Activated naive CD8-positive, alpha-beta T cell treated with anti-CD3 and anti-CD28 coated beads, Interleukin-2, amount 10 ng/mL, durations not matched to agents 7 days and 5 days (primary cell): Measurements from ENCODE around the gene DAPK3. TPM values are rescaled to one million over a fixed set of nuclear protein-coding genes. Genes with fewer than 3 reads are reported as not detected.

Experiments used
- ATAC-seq: fragments of 150-1000 bp; cut with Tn5 transposase; one replicate; pipeline ENCODE4 v1.10.0; 2021; ENCODE audit warnings: low read depth, moderate library complexity
- POLR2A ChIA-PET: fragments of 350-600 bp; sonication (Branson Sonifier 250); formaldehyde crosslinking; loops from one replicate; lab custom pipeline; 2021; ENCODE audit warnings: antibody characterized with exemption; lab: Charles Lee
- DNase-seq: peaks from one replicate; pipeline ENCODE4 v3.0.0; 2021
- H3K27ac Mint-ChIP-seq: one replicate; pipeline ENCODE4 v1.8.0; 2022; ENCODE audit warnings: mild to moderate bottlenecking, mixed read lengths
- H3K27me3 Mint-ChIP-seq: one replicate; pipeline ENCODE4 v1.8.0; 2022; ENCODE audit warnings: mild to moderate bottlenecking, moderate library complexity, mixed read lengths
- H3K36me3 Mint-ChIP-seq: one replicate; pipeline ENCODE4 v1.8.0; 2021; ENCODE audit warnings: mild to moderate bottlenecking, mixed read lengths
- H3K4me1 Mint-ChIP-seq: one replicate; pipeline ENCODE4 v1.8.0; 2021; ENCODE audit warnings: mixed read lengths
- H3K4me3 Mint-ChIP-seq: one replicate; pipeline ENCODE4 v1.8.0; 2022; ENCODE audit warnings: mild to moderate bottlenecking, moderate library complexity, mixed read lengths
- H3K9me3 Mint-ChIP-seq: one replicate; pipeline ENCODE4 v1.8.0; 2021; ENCODE audit warnings: mixed read lengths
- total RNA-seq, 2 experiments: library from RNA; stranded (reverse); gene quantifications; one replicate each; pipeline ENCODE4 v1.2.3, GENCODE V29; 2021

DAPK3 gene
- total RNA-seq, result 10 to 100 TPM; 44.8 to 49.8 TPM

DNA sequence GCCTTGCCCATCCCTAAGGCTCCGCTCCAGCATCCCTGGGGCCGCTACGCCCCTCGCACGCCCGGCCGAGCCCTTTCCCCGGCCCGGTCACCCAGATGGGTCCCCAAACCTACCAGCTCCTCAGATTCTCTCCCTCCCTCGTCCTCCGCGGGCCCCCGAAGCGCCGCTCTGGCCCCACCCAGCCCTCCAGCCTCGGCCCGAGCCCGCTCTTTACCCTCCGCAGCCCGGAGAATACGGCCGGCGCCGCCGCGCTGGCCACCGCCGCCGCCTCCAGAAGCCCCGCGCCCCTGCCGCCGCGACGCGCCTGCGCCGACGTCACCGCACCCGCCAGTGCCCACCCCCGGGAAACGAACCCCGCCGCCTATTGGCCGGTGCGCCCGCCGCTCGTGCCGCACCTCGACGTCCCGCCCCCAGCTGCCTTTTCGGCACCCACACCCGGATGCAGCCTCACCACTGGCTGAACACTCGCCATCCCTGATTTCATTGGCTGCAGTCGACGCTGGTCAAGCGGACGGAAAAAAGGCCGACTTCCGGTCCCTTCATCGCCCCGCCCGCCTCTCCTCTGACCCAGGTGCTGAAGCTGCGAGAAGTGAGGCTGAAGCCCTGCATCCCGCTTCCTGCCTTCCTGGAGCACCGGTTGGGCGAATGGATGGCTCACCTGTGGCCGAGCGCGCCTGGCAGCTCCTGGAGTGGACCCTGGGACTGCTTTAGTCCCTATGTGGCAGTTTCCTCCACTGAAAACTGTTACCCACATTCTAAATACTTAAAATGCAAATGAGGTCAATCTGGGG lies at the start of gene DAPK3:
Gene DAPK3 (minus strand): TSS at position 292 of the 791 bp plus-strand sequence. CDS start 1,364 bp downstream, outside the sequence.
- ATAC-seq (peak; percentile 94), DNase-seq (peak; percentile 94)
- Mint-ChIP-seq H3K4me3 (peak within 1 kb of the TSS; percentile 89), H3K9me3 (no peaks in the 10 kb centered on the region), H3K4me1 (peaks cover 15% of the 10 kb centered on the region), H3K36me3 (peaks cover 9% of the 10 kb centered on the region), H3K27me3 (no peaks in the 10 kb centered on the region), H3K27ac (peak within 1 kb of the TSS; percentile 82)
- POLR2A ChIA-PET, result interaction anchor here (0.6 to 2.2 kb wide), 8 partner anchors 11 to 417 kb away, joined by 3 to 34 read pairs (median 5); partner anchors contain the start of gene EEF2

DNA sequence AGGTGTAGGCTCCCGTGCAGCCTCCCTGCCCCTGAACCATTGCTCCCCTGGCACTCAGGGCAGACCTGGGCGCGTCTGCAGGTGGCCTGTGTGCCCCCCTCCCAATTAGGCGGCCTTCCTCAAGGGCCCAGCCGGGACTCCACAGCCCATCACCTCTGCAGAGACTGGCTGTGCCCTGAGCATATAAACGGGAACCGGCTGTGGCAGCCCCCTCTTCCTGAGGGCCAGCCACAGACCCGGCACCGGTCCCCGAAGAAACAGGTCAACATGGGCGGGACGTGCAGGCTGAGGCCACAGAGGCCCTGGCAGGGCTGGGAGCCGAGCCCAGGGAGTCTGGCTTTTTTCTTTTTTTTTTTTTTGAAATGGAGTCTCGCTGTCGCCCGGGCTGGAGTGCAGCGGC lies 48.7 kb upstream of the DAPK3 start:
- POLR2A ChIA-PET, result no interaction called here
- H3K4me3 Mint-ChIP-seq, result no peak overlapping the region
- no peak overlapping the region for H3K27ac Mint-ChIP-seq
- ATAC-seq (no peak), DNase-seq (no peak)
- H3K36me3 Mint-ChIP-seq, result peaks cover 8% of the 10 kb centered on the region
- no peaks in the 10 kb centered on the region for H3K4me1 Mint-ChIP-seq
- no peaks in the 10 kb centered on the region for H3K27me3 Mint-ChIP-seq
- peaks cover 3% of the 10 kb centered on the region for H3K9me3 Mint-ChIP-seq

DNA sequence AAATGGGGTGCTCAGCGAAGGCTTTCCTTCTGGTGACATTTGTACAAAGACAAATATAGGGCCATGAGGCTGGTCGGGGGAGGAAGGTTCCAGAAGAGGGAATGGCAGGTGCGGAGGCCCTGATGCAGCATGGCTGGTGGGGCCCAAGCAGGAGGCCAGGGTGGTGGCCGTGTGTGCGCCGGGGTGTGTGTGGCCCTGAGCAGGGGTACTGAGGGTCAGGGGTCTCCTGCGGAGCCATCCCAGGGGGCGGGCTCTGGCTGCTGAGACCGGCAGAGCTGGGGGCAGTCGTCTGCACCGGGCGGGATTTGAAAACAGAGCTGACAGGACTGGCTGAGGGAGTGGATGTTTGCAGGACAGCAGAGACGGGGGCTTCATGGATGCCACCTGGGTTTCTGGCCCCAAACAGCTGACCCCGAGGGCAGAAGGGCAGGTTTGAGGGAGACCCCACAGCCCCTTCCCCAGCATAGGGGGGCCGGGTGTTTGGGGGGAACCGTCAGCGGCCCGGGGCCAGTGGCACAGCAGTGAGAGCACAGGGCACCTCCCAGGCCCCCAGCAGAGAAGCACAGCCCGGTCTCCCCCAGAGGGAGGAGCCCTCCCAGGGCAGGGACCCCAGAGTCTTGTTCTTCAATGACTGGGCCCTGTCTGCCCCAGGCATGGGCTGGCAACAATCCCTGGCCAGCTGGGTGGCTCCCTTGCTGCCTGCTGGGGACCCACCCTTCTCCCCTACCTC lies 48.0 kb upstream of the DAPK3 start:
- Mint-ChIP-seq H3K27ac (no peak overlapping the region), H3K4me1 (no peaks in the 10 kb centered on the region), H3K36me3 (peaks cover 4% of the 10 kb centered on the region), H3K27me3 (no peaks in the 10 kb centered on the region), H3K9me3 (peaks cover 3% of the 10 kb centered on the region), H3K4me3 (no peak overlapping the region)
- no peak for DNase-seq
- ATAC-seq, result no peak
- POLR2A ChIA-PET, result no interaction called here

DNA sequence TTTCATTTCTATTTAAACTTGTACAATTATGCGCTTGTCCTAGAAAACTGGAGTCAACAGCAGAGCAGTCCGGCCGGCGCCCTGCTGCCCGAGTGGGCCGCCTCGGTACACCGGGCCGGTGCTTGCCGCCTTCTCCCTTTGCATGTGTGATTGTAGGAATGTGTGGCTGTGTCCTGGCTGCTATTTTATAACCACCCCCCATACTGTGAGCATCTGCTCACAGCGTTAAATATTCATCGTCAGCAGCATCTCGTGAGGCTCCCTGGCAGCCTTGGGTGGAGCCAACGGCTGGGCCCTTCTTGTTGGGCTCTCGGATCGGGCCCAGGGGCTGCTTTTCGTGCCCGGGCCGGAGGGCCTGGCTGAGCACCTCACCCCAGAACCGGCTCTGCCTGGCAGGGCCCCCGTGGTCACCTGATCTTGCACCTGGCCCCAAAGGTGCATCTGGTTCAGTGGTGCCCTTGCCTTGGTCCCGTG lies 47.3 kb upstream of the DAPK3 start:
- ATAC-seq (no peak), DNase-seq (no peak)
- Mint-ChIP-seq H3K27ac (no peak overlapping the region), H3K27me3 (no peaks in the 10 kb centered on the region), H3K4me3 (no peak overlapping the region), H3K9me3 (peaks cover 3% of the 10 kb centered on the region), H3K36me3 (peaks cover 4% of the 10 kb centered on the region), H3K4me1 (no peaks in the 10 kb centered on the region)
- POLR2A ChIA-PET, result no interaction called here

DNA sequence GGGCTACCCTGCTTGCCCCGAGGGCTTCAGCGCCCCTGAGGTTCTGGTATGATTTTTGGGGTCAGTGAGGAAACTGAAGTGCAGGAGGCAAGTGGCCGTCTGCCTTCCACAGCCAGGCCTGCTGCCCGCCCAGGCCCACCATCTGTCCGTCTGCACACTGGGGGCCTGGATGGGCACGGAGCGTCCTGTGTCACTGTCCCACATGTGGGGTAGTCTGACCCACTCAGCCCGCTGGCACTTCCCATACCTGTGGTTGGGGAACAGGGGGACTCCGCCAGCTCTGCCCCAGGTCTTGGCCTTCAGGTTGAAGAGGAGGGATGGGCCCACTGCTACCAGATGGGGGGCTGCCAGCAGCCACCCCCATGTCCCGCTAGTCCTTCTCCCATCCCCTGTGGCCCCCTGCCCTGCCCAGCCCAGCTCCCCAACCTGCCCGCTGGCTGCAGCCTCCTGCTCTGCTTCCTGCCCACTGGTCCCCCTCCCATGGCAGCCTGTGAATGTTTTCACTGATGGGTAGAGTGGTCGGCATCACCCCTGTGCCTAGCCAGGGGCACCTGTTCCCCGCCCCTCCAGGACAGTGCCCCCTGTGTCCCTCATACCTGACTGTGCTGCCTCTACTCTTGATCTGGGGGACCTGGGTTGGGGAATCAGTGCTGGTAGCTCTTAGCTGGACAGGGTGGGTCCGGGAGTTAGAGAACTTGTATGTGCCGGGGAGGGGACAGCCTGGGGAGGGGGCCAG lies 46.2 kb upstream of the DAPK3 start:
- peaks cover 2% of the 10 kb centered on the region for H3K9me3 Mint-ChIP-seq
- POLR2A ChIA-PET, result no interaction called here
- no peak for ATAC-seq
- H3K27me3 Mint-ChIP-seq, result no peaks in the 10 kb centered on the region
- H3K4me1 Mint-ChIP-seq, result no peaks in the 10 kb centered on the region
- peaks cover 3% of the 10 kb centered on the region for H3K36me3 Mint-ChIP-seq
- no peak overlapping the region for H3K27ac Mint-ChIP-seq
- no peak overlapping the region for H3K4me3 Mint-ChIP-seq
- no peak for DNase-seq

DNA sequence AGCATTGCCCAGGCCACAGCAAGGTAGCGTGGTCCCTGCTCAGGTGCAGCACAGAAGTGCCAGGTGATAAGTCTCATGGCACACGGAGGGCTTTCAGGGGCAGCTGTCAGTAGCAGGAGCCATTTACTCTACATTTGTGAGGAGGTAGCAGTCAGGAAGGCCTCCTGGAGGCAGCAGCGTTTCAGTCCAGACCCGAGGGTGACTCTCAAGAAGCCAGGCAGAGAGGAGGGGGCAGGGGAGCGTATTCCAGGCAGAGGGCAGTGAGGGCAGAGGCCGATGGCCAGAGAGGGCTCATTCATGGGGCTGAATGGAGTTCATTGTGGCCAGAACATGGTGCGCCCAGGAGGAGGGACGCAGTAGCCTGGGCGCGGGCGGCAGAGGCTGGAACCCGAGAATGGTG lies 45.6 kb upstream of the DAPK3 start:
- ATAC-seq (no peak), DNase-seq (no peak)
- POLR2A ChIA-PET, result no interaction called here
- Mint-ChIP-seq H3K27me3 (no peaks in the 10 kb centered on the region), H3K4me1 (no peaks in the 10 kb centered on the region), H3K27ac (no peak overlapping the region), H3K4me3 (no peak overlapping the region), H3K9me3 (no peaks in the 10 kb centered on the region), H3K36me3 (no peaks in the 10 kb centered on the region)

DNA sequence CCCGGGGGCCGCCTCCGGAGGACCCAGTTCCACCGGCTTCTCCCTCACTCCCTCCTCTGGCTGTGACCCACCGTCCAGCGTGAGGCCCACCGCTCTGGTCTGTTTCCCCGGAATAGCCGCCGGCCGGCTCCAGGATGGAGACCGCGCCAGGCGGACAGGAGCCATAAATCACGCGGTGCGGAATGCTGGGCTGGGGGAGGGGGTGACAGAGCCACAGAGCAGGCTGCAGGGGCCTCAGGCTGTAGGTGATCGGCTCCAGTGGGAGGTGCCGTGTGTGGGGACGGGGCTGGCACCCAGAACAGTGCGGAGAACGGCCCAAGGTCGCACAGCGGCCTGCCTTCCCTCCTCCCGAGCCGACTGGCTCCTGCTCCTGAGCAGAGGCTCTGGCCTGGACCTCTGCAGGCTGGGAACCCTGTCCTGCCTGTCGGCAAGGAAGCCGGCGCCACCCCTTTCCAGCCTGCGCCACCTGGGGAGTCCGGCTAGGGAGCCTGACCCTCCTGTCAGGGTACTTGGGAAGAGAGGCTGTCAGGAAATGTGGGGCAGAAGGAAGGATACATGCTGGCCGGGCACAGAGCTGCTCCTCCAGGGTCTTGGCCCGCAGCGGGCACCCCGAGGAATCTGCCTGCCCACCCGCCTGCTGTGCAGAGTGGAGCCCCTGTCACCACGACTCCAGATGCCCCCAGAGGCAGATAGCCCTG lies 45.0 kb upstream of the DAPK3 start:
- Mint-ChIP-seq H3K36me3 (peaks cover 2% of the 10 kb centered on the region), H3K27ac (no peak overlapping the region), H3K4me1 (no peaks in the 10 kb centered on the region), H3K4me3 (no peak overlapping the region), H3K9me3 (no peaks in the 10 kb centered on the region), H3K27me3 (no peaks in the 10 kb centered on the region)
- no peak for DNase-seq
- POLR2A ChIA-PET, result no interaction called here
- no peak for ATAC-seq

DNA sequence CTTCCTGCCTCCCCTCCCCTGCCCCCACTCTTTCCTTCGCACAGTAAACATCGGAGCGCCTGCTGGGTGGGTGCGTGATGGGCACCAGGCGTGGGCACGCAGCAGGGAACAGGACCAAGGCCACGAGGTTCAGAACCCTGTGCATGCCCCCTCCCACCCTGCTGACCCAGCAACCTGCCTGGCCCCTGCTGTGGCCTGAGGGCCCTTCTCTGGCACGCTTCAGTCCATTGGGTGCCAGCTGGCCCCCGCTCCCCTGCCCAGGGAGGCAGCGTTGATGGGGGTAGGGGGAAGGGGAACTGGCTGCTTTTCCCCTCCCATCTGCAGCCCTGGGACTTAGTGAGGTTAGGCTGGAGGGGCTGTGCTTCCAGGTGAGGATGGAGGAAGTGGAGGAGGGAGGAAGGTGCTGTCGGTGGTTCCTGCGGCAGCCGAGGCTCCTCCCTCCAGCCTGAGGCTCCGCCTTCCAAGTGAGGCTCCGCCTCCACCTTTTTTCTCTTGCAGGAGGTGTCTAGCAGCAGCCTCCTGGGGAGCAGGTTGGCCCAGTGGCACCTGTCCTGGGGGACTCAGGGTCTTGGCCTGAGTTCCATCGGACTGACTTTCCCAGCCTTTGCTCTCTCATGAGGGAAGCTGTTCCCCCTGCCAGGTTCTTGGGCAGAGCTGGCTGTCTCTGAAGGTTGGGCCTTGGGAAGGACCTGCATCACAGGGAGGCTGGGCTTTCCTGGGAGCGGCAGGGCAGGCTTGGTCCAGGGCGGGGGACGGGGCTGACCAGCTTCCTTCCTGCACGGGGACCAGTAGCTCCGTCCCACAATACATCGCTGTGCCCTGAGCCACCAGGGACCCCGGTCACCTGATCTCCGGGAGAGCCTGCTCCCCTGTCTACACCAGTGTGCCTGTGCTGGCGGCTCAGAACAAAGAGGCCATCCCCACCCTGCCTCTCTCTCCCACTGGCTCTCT lies 43.9 kb upstream of the DAPK3 start:
- peak; percentile 63 for DNase-seq
- H3K27me3 Mint-ChIP-seq, result no peaks in the 10 kb centered on the region
- peak; percentile 46 for ATAC-seq
- POLR2A ChIA-PET, result no interaction called here
- no peaks in the 10 kb centered on the region for H3K9me3 Mint-ChIP-seq
- H3K36me3 Mint-ChIP-seq, result peaks cover 2% of the 10 kb centered on the region
- H3K4me3 Mint-ChIP-seq, result no peak overlapping the region
- no peak overlapping the region for H3K27ac Mint-ChIP-seq
- no peaks in the 10 kb centered on the region for H3K4me1 Mint-ChIP-seq

DNA sequence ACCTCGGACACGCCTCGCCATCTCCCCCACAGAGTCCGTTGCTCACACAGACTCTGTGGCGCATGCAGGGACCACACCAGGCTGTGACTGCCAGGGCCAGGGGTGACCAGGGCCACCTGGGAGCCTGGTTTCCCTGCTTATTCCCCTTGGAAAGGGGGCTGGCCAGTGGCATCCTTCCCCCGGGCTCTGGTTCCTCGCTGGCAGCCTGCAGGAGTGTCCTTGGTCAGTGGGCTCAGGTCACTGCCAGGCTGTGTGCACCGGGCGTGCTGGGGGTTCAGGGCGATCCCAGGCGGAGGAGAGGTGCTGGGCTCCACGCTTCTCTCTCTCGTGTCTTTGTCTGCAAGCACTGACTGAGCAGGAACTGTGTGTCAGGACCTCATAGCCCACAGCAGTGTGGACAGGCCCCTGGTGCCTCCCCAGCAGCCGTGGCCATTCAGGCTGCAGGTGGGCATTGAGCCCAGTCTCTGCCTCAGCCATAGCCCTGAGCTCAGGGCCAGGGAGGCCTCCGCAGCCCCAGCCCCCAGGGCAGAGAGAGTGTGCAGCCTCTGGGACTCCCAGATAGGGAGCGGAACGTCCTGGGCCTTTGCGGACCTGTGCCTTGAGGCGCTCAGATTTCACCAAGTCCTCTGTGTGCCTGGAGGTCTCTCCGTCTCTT lies 43.1 kb upstream of the DAPK3 start:
- DNase-seq (no peak), ATAC-seq (no peak)
- H3K9me3 Mint-ChIP-seq, result no peaks in the 10 kb centered on the region
- POLR2A ChIA-PET, result interaction anchor here (0.6 kb wide), 1 partner anchor 91 kb away, joined by 3 read pairs; no protein-coding TSS in a partner anchor
- H3K27ac Mint-ChIP-seq, result no peak overlapping the region
- H3K27me3 Mint-ChIP-seq, result no peaks in the 10 kb centered on the region
- peaks cover 2% of the 10 kb centered on the region for H3K36me3 Mint-ChIP-seq
- H3K4me3 Mint-ChIP-seq, result no peak overlapping the region
- H3K4me1 Mint-ChIP-seq, result peaks cover 4% of the 10 kb centered on the region

DNA sequence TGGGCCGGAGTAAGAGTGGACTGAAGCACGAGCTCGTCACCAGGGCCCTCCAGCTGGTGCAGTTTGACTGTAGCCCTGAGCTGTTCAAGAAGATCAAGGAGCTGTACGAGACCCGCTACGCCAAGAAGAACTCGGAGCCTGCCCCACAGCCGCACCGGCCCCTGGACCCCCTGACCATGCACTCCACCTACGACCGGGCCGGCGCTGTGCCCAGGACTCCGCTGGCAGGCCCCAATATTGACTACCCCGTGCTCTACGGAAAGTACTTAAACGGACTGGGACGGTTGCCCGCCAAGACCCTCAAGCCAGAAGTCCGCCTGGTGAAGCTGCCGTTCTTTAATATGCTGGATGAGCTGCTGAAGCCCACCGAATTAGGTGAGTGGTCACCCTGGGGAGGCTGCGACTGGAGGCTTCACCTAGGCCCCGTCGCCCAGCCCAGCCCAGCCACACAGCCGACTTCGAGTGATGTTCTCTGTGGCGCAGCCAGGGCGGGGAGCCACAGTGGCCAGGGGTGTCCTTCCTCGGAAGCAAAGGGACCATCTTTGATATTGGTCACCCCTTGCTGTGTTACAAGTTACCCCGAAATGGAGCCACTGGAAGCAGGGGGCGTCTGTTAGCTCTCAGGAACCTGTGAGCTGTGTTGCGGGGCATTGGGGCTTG lies 42.2 kb upstream of the DAPK3 start:
- no peaks in the 10 kb centered on the region for H3K27me3 Mint-ChIP-seq
- H3K36me3 Mint-ChIP-seq, result peaks cover 2% of the 10 kb centered on the region
- ATAC-seq, result no peak
- no peaks in the 10 kb centered on the region for H3K9me3 Mint-ChIP-seq
- no peak overlapping the region for H3K4me3 Mint-ChIP-seq
- no peak overlapping the region for H3K27ac Mint-ChIP-seq
- no peak for DNase-seq
- POLR2A ChIA-PET, result interaction anchor here (1.1 kb wide), 1 partner anchor 28 kb away, joined by 3 read pairs; the partner anchor contains the start of gene EEF2
- peaks cover 9% of the 10 kb centered on the region for H3K4me1 Mint-ChIP-seq
